ENCODE results near the gene MAPK4. TPM values are rescaled to one million over a fixed set of nuclear protein-coding genes. Genes with fewer than 3 reads are reported as not detected.
"Not testable (repeated sequence)": the region's sequence is repeated elsewhere in the genome, so short reads cannot be mapped to it uniquely, and the experiment has no call there.

The MAPK4 gene
- total RNA-seq, 1 experiment from 2014 or later: not detected

GRCh38 chr18:50679656-50680055 is 119.8 kb downstream of the MAPK4 start:
- no peaks in the 10 kb centered on the region for H3K36me3 ChIP-seq
- no peaks in the 10 kb centered on the region for H3K27me3 ChIP-seq
- no peak for DNase-seq
- H3K4me3 ChIP-seq: no peak overlapping the region
- no peaks in the 10 kb centered on the region for H3K9me3 ChIP-seq

- Histone ChIP-seq H3K9me3 (no peaks in the 10 kb centered on the region), H3K36me3 (no peaks in the 10 kb centered on the region), H3K27me3 (no peaks in the 10 kb centered on the region), H3K4me3 (no peak overlapping the region)
- DNase-seq: no peak
Observed at GRCh38 chr18:50680966-50681365, 121.1 kb downstream of the MAPK4 start.

- no peaks in the 10 kb centered on the region for H3K27me3 ChIP-seq
- no peak overlapping the region for H3K4me3 ChIP-seq
- H3K9me3 ChIP-seq: no peaks in the 10 kb centered on the region
- H3K36me3 ChIP-seq: no peaks in the 10 kb centered on the region
- no peak for DNase-seq
Observed at GRCh38 chr18:50682852-50683251, 123.0 kb downstream of the MAPK4 start.

- no peaks in the 10 kb centered on the region for H3K27me3 ChIP-seq
- no peak for DNase-seq
Observed at GRCh38 chr18:50686409-50686808, 126.5 kb downstream of the MAPK4 start.

GRCh38 chr18:50687491-50687890 is 127.6 kb downstream of the MAPK4 start:
- no peaks in the 10 kb centered on the region for H3K36me3 ChIP-seq
- H3K27me3 ChIP-seq: no peaks in the 10 kb centered on the region
- DNase-seq: no peak
- no peaks in the 10 kb centered on the region for H3K9me3 ChIP-seq
- no peak overlapping the region for H3K4me3 ChIP-seq

More at GRCh38 chr18:50686409-50686808, 126.5 kb downstream of the MAPK4 start:
- H3K4me3 ChIP-seq: no peak overlapping the region
- no peaks in the 10 kb centered on the region for H3K9me3 ChIP-seq
- H3K36me3 ChIP-seq: no peaks in the 10 kb centered on the region

GRCh38 chr18:50689578-50689977 is 129.7 kb downstream of the MAPK4 start:
- H3K4me3 ChIP-seq: no peak overlapping the region
- no peaks in the 10 kb centered on the region for H3K9me3 ChIP-seq
- H3K27me3 ChIP-seq: no peaks in the 10 kb centered on the region
- no peaks in the 10 kb centered on the region for H3K36me3 ChIP-seq
- no peak for DNase-seq

GRCh38 chr18:50694147-50694546 is 134.3 kb downstream of the MAPK4 start:
- Histone ChIP-seq H3K4me3 (no peak overlapping the region), H3K9me3 (no peaks in the 10 kb centered on the region), H3K36me3 (no peaks in the 10 kb centered on the region), H3K27me3 (no peaks in the 10 kb centered on the region)
- no peak for DNase-seq

- H3K27me3 ChIP-seq: no peaks in the 10 kb centered on the region
- DNase-seq: no peak
- H3K9me3 ChIP-seq: no peaks in the 10 kb centered on the region
- H3K4me3 ChIP-seq: no peak overlapping the region
- H3K36me3 ChIP-seq: no peaks in the 10 kb centered on the region
Observed at GRCh38 chr18:50695431-50696176, 135.7 kb downstream of the MAPK4 start.

- no peaks in the 10 kb centered on the region for H3K9me3 ChIP-seq
- no peaks in the 10 kb centered on the region for H3K36me3 ChIP-seq
- no peaks in the 10 kb centered on the region for H3K27me3 ChIP-seq
- no peak overlapping the region for H3K4me3 ChIP-seq
- DNase-seq: no peak
Observed at GRCh38 chr18:50696436-50696835, 136.5 kb downstream of the MAPK4 start.

- Histone ChIP-seq H3K9me3 (no peaks in the 10 kb centered on the region), H3K36me3 (no peaks in the 10 kb centered on the region), H3K27me3 (no peaks in the 10 kb centered on the region), H3K4me3 (no peak overlapping the region)
- DNase-seq: no peak
Observed at GRCh38 chr18:50696929-50697328, 137.0 kb downstream of the MAPK4 start.

GRCh38 chr18:50697509-50697908 is 137.6 kb downstream of the MAPK4 start:
- Histone ChIP-seq H3K4me3 (no peak overlapping the region), H3K36me3 (no peaks in the 10 kb centered on the region), H3K9me3 (no peaks in the 10 kb centered on the region), H3K27me3 (no peaks in the 10 kb centered on the region)
- DNase-seq: no peak

GRCh38 chr18:50700245-50701165 is 140.6 kb downstream of the MAPK4 start:
- Histone ChIP-seq H3K27me3 (no peaks in the 10 kb centered on the region), H3K9me3 (no peaks in the 10 kb centered on the region), H3K36me3 (no peaks in the 10 kb centered on the region), H3K4me3 (no peak overlapping the region)
- no peak for DNase-seq

GRCh38 chr18:50704357-50704940 is 144.6 kb downstream of the MAPK4 start:
- DNase-seq: no peak
- H3K36me3 ChIP-seq: no peaks in the 10 kb centered on the region
- H3K9me3 ChIP-seq: no peaks in the 10 kb centered on the region
- H3K4me3 ChIP-seq: no peak overlapping the region
- H3K27me3 ChIP-seq: no peaks in the 10 kb centered on the region

- DNase-seq: no peak
- no peaks in the 10 kb centered on the region for H3K36me3 ChIP-seq
- H3K9me3 ChIP-seq: no peaks in the 10 kb centered on the region
- H3K27me3 ChIP-seq: no peaks in the 10 kb centered on the region
- no peak overlapping the region for H3K4me3 ChIP-seq
Observed at GRCh38 chr18:50706199-50706598, 146.3 kb downstream of the MAPK4 start.

- Histone ChIP-seq H3K27me3 (no peaks in the 10 kb centered on the region), H3K4me3 (no peak overlapping the region), H3K36me3 (no peaks in the 10 kb centered on the region), H3K9me3 (no peaks in the 10 kb centered on the region)
- DNase-seq: no peak
Observed at GRCh38 chr18:50706651-50707050, 146.8 kb downstream of the MAPK4 start.

- not testable (repeated sequence) for H3K4me3 ChIP-seq, DNase-seq, H3K36me3 ChIP-seq, H3K27me3 ChIP-seq, H3K9me3 ChIP-seq
Observed at GRCh38 chr18:50707297-50707696, 147.4 kb downstream of the MAPK4 start.

GRCh38 chr18:50707855-50708469 is 148.1 kb downstream of the MAPK4 start:
- Histone ChIP-seq H3K4me3 (no peak overlapping the region), H3K27me3 (no peaks in the 10 kb centered on the region), H3K9me3 (no peaks in the 10 kb centered on the region), H3K36me3 (no peaks in the 10 kb centered on the region)
- no peak for DNase-seq

Data from MG63 (cell line).